SU-DHL-6 (cell line): Measurements from ENCODE around the gene UBE3B.

Source experiments
- H2AFZ ChIP-seq: fragments of 200-600 bp; sonication (generic); 2 replicates; pipeline ENCODE4 v1.6.1; 2014; ENCODE audit warnings: low read depth, mild to moderate bottlenecking, moderate library complexity, mixed read lengths, antibody characterized with exemption, low read length; ENCODE audit not compliant: severe bottlenecking
- H3F3A ChIP-seq: fragments of 200-600 bp; shearing (Covaris generic); 2 replicates; pipeline ENCODE4 v1.6.0; 2016; ENCODE audit warnings: antibody characterized with exemption, mild to moderate bottlenecking; ENCODE audit not compliant: insufficient read depth
- H3K27ac ChIP-seq: fragments of 200-600 bp; sonication (generic); 2 replicates; pipeline ENCODE4 v1.5.1; 2016; ENCODE audit warnings: low read depth, mild to moderate bottlenecking, low read length, moderate library complexity, mixed read lengths
- H3K27me3 ChIP-seq: fragments of 200-600 bp; sonication (generic), shearing (Covaris generic); 2 replicates; pipeline ENCODE4 v1.6.0; 2014; ENCODE audit warnings: mild to moderate bottlenecking, low read length
- H3K36me3 ChIP-seq: fragments of 200-600 bp; sonication (generic); 2 replicates; pipeline ENCODE4 v1.6.1; 2014; ENCODE audit warnings: mild to moderate bottlenecking, low read length, mixed read lengths
- H3K4me2 ChIP-seq: fragments of 300-600, 200-600 bp; shearing (Covaris generic), sonication (generic); 2 replicates; pipeline ENCODE4 v1.6.0; 2014; ENCODE audit warnings: low read length, low read depth, mild to moderate bottlenecking; ENCODE audit not compliant: poor library complexity, severe bottlenecking
- H3K4me3 ChIP-seq: fragments of 200-600 bp; sonication (generic); 2 replicates; pipeline ENCODE4 v1.5.1; 2014; ENCODE audit warnings: antibody characterized with exemption, low read length, mild to moderate bottlenecking, mixed read lengths; ENCODE audit not compliant: insufficient read depth, poor library complexity, severe bottlenecking
- H3K79me2 ChIP-seq: fragments of 200-600 bp; sonication (generic); 2 replicates; pipeline ENCODE4 v1.6.1; 2014; ENCODE audit warnings: mild to moderate bottlenecking, low read length, moderate library complexity; ENCODE audit not compliant: insufficient read depth
- H3K9ac ChIP-seq: fragments of 200-600 bp; sonication (generic); 2 replicates; pipeline ENCODE4 v1.7.0; 2014; ENCODE audit warnings: mild to moderate bottlenecking, low read length
- H3K9me2 ChIP-seq: fragments of 200-600 bp; sonication (generic); replicated peaks from 2 replicates; pipeline ENCODE4 v1.6.1; 2014; ENCODE audit warnings: low read length; ENCODE audit not compliant: insufficient read depth
- H3K9me3 ChIP-seq: fragments of 200-600 bp; sonication (generic); 2 replicates; pipeline ENCODE4 v1.6.1; 2014; ENCODE audit warnings: low read length, mixed read lengths; ENCODE audit not compliant: insufficient read depth
- H4K20me1 ChIP-seq: fragments of 200-600 bp; sonication (generic); 2 replicates; pipeline ENCODE4 v1.6.1; 2014; ENCODE audit warnings: low read depth, mild to moderate bottlenecking, antibody characterized with exemption, low read length, moderate library complexity, mixed read lengths
- EZH2phosphoT487 ChIP-seq: fragments of 200-600 bp; sonication (generic), shearing (Covaris generic); conservative IDR thresholded peaks from 2 replicates; pipeline ENCODE4 v1.6.1; 2018; ENCODE audit warnings: mild to moderate bottlenecking, antibody characterized with exemption, low read length, moderate library complexity, mixed read lengths
- TF ChIP-seq, protein P1 (sequence below): fragments of 200-600 bp; sonication (generic); IDR thresholded peaks from one replicate; pipeline ENCODE4 v1.5.1; 2017; ENCODE audit warnings: antibody characterized with exemption, mild to moderate bottlenecking, low read length, moderate library complexity; ENCODE audit not compliant: insufficient read depth, poor library complexity, severe bottlenecking

The UBE3B gene

DNA sequence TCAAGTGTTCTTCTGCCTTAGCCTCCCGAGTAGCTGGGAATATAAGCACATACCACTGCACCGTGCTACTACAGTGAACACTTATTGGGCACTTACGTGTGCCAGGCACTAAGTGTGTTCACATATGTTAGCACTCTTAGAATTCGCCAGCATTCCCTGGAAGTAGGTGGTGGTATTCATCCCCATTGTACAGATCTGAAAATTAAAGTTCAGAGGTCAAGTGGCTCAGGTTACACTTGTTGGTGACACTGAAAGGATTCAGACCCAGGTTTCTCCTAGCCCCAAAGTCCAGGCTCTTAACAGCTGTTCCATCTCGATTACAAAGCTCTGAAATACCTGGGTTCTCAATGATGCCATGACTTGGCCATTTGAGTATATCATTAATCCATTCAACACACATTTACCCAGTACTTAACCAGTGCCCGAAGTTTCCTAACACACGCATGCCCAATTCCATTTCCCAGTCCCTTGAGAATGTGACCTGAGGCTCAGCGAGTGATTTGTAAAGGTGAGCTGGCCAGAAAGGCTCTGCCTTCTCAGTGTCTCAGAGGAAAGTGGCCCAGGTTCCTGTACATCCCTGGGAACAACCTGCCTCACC, 101.0 kb downstream of the UBE3B start:
- Histone ChIP-seq H3K9me2 (no peaks in the 10 kb centered on the region), H3K9me3 (no peaks in the 10 kb centered on the region), H3K4me2 (no peak overlapping the region), H4K20me1 (no peaks in the 10 kb centered on the region), H2AFZ (no peak overlapping the region), H3K27me3 (no peaks in the 10 kb centered on the region), H3K36me3 (peaks cover 11% of the 10 kb centered on the region; the same call in 1 of the 2 replicates), H3F3A (no peaks in the 10 kb centered on the region), H3K9ac (no peak overlapping the region), H3K4me3 (no peak overlapping the region), H3K79me2 (peaks cover 14% of the 10 kb centered on the region), H3K27ac (no peak overlapping the region)
- TF ChIP-seq, protein P1, sequence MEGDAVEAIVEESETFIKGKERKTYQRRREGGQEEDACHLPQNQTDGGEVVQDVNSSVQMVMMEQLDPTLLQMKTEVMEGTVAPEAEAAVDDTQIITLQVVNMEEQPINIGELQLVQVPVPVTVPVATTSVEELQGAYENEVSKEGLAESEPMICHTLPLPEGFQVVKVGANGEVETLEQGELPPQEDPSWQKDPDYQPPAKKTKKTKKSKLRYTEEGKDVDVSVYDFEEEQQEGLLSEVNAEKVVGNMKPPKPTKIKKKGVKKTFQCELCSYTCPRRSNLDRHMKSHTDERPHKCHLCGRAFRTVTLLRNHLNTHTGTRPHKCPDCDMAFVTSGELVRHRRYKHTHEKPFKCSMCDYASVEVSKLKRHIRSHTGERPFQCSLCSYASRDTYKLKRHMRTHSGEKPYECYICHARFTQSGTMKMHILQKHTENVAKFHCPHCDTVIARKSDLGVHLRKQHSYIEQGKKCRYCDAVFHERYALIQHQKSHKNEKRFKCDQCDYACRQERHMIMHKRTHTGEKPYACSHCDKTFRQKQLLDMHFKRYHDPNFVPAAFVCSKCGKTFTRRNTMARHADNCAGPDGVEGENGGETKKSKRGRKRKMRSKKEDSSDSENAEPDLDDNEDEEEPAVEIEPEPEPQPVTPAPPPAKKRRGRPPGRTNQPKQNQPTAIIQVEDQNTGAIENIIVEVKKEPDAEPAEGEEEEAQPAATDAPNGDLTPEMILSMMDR: no peak
- TF ChIP-seq EZH2phosphoT487: no peak

DNA sequence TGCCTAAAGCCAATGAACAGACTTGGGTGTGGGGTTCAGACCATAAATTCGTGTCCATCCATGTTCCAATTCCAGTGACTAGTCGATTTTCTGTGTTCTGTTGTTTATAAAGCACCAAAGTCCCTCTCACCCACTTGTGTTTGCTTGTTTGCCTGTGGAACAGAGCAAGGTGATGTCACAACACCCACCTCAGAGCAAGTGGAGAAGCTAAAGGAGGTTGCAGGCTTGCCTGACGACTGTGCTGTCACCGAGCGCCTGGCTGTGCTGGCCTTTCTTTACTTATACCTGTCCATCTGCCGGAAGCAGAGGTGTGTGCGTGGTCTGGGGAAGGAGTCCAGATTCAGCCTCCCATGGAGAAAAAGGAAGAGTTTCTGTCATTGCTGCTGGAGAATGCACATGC, 102.2 kb downstream of the UBE3B start:
- Histone ChIP-seq H3K4me3 (no peak overlapping the region), H3K79me2 (peaks cover 7% of the 10 kb centered on the region), H3F3A (no peaks in the 10 kb centered on the region), H3K9me3 (no peaks in the 10 kb centered on the region), H3K27ac (no peak overlapping the region), H3K36me3 (peaks cover 11% of the 10 kb centered on the region; the same call in 1 of the 2 replicates), H3K4me2 (no peak overlapping the region), H2AFZ (no peak overlapping the region), H3K9ac (no peak overlapping the region), H3K27me3 (no peaks in the 10 kb centered on the region), H3K9me2 (no peaks in the 10 kb centered on the region), H4K20me1 (no peaks in the 10 kb centered on the region)
- TF ChIP-seq EZH2phosphoT487: no peak

DNA sequence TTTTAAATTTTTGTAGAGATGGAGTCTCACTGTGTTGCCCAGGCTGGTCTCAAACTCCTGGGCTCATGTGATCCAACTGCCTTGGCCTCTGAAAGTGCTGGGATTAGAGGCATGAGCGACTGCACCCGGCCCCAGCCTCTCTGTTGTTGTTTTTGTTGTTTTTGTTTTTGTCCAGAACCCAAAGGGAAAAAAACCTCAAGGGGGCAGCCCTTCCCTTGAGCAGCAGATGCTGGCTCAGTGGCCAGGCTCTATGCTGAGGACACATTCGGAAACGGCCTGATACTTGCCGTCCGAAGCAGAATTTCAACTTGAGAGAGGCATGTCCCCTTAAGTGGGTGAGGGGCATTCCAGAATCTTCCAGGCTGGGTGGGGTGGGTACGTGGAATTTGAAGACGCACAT, 102.8 kb downstream of the UBE3B start:
- Histone ChIP-seq H3K36me3 (peaks cover 8% of the 10 kb centered on the region; the same call in 1 of the 2 replicates), H3K27ac (no peak overlapping the region)

More for the DNA sequence above, 102.8 kb downstream of the UBE3B start:
- TF ChIP-seq, protein P1: no peak
- TF ChIP-seq EZH2phosphoT487: no peak
- H3K27me3 ChIP-seq: no peaks in the 10 kb centered on the region
- H3K9me3 ChIP-seq: no peaks in the 10 kb centered on the region
- no peak overlapping the region for H3K9ac ChIP-seq
- no peaks in the 10 kb centered on the region for H3K9me2 ChIP-seq
- H3K79me2 ChIP-seq: 0 out of 2 replicates have a peak, but pooled peaks cover 1% of the 10 kb centered on the region
- H3K4me2 ChIP-seq: no peak overlapping the region
- no peak overlapping the region for H2AFZ ChIP-seq
- no peak overlapping the region for H3K4me3 ChIP-seq
- no peaks in the 10 kb centered on the region for H4K20me1 ChIP-seq
- H3F3A ChIP-seq: no peaks in the 10 kb centered on the region
